Naive B cell (primary cell): ENCODE measurements around the gene DSC1. TPM values are rescaled to one million over a fixed set of nuclear protein-coding genes. Genes with fewer than 3 reads are reported as not detected.

Source experiments
- ATAC-seq, 2 donors: fragments of 150-1000 bp; cut with Tn5 transposase; 2 replicates each; pipeline ENCODE4 v1.10.0; 2021; ENCODE audit warnings: low read depth in 2 of 2, mild to moderate bottlenecking in 2 of 2, moderate library complexity in 2 of 2
- DNase-seq: peaks from one replicate; pipeline ENCODE4 v3.0.0; 2022
- H3K27ac Mint-ChIP-seq, 6 donors: one replicate each; pipeline ENCODE4 v1.8.0; 2020 to 2022; ENCODE audit warnings: mild to moderate bottlenecking in 6 of 6, mixed read lengths in 6 of 6, moderate library complexity in 5 of 6, inconsistent platforms in 2 of 6
- H3K27me3 Mint-ChIP-seq, 3 donors: one replicate each; pipeline ENCODE4 v1.8.0; 2021 to 2022; ENCODE audit warnings: mixed read lengths in 3 of 3, mild to moderate bottlenecking in 1 of 3
- H3K36me3 Mint-ChIP-seq, 2 donors: one replicate each; pipeline ENCODE4 v1.8.0; 2020 to 2022; ENCODE audit warnings: mixed read lengths in 2 of 2, inconsistent platforms in 1 of 2, mild to moderate bottlenecking in 1 of 2
- H3K4me1 Mint-ChIP-seq, 3 donors: one replicate each; pipeline ENCODE4 v1.8.0; 2020 to 2022; ENCODE audit warnings: mixed read lengths in 3 of 3, inconsistent platforms in 1 of 3, mild to moderate bottlenecking in 1 of 3, moderate library complexity in 1 of 3
- H3K4me3 Mint-ChIP-seq, 8 donors: one replicate each; pipeline ENCODE4 v1.8.0; 2020 to 2022; ENCODE audit warnings: mild to moderate bottlenecking in 8 of 8, mixed read lengths in 8 of 8, moderate library complexity in 8 of 8, inconsistent platforms in 2 of 8
- H3K9me3 Mint-ChIP-seq, 7 donors: one replicate each; pipeline ENCODE4 v1.8.0; 2020 to 2022; ENCODE audit warnings: mixed read lengths in 7 of 7, mild to moderate bottlenecking in 5 of 7, inconsistent platforms in 2 of 7, moderate library complexity in 1 of 7
- polyA plus RNA-seq, 6 donors: library from polyadenylated mRNA; unstranded; fragments of 300-500 nt; fragmentation: Illumina TruSeq; gene quantifications; one replicate each; pipeline ENCODE4 v1.2.3, GENCODE V29; 2021; ENCODE audit warnings: low read depth in 6 of 6

DSC1 gene, protein sequence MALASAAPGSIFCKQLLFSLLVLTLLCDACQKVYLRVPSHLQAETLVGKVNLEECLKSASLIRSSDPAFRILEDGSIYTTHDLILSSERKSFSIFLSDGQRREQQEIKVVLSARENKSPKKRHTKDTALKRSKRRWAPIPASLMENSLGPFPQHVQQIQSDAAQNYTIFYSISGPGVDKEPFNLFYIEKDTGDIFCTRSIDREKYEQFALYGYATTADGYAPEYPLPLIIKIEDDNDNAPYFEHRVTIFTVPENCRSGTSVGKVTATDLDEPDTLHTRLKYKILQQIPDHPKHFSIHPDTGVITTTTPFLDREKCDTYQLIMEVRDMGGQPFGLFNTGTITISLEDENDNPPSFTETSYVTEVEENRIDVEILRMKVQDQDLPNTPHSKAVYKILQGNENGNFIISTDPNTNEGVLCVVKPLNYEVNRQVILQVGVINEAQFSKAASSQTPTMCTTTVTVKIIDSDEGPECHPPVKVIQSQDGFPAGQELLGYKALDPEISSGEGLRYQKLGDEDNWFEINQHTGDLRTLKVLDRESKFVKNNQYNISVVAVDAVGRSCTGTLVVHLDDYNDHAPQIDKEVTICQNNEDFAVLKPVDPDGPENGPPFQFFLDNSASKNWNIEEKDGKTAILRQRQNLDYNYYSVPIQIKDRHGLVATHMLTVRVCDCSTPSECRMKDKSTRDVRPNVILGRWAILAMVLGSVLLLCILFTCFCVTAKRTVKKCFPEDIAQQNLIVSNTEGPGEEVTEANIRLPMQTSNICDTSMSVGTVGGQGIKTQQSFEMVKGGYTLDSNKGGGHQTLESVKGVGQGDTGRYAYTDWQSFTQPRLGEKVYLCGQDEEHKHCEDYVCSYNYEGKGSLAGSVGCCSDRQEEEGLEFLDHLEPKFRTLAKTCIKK
- polyA plus RNA-seq, result not detected

DNA sequence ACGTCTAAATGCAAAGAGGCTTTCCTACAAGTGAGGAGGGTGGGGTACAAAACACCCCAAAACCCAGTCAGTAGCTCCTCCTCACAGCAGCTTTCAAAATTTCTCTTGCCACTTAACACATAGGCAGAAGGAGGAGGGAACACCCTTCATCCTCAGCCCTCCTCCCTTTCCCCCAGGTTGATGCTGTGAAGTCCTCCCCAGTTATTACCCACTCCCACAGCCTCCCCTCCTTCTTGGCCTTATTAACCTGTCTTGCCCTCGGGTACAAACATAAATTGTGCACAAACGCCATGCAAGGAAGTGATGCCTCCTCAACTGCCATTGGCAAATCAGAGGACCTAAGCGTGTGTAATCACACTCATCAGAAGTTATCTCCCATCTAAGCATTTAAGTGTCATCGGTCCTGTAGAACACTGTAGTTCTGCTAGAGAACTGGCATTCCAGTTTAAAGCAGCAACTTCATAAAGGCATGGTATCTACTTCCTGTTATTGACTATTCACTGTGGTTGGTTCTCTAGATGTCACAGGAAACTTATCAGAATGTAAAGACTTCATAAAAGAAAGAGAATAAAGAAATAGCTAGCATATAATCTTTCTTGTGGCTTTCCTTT lies at the start of gene DSC1:
Gene DSC1, minus strand, starts transcription at position 32 of the 611 bp plus-strand sequence. CDS start 262 bp downstream, outside the sequence.
- DNase-seq (no peak), ATAC-seq (no peak)
- Mint-ChIP-seq H3K4me3 (peak within 1 kb of the TSS in 1 of 8 donors; percentile 54), H3K36me3 (no peaks in the 10 kb centered on the region), H3K27ac (no peak within 1 kb of the TSS), H3K9me3 (peaks cover 0 to 1% (median 0%) of the 10 kb centered on the region in 7 donors), H3K27me3 (no peaks in the 10 kb centered on the region), H3K4me1 (no peaks in the 10 kb centered on the region)

DNA sequence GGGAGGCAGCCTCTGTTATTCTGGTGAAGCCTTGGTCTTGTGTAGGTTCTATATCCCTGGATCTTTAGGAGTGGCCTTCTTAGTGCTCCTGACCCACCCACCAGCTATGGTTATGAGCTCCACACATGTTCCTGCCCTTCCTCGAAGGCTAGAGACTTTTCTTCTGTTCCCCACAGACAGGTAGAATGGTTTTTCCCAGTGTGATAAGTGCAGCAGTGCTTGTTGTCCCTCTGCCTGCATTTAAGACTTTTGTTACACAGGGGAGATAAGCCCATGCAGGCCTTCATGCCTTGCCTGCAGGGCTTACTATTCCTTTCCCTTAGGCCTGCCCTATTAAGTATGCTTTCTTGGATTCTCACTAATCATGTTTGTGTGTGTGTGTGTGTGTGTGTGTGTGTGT lies 48.4 kb upstream of the DSC1 start:
- no peak for DNase-seq
- ATAC-seq, result no peak
- Mint-ChIP-seq H3K4me1 (peaks cover 0 to 8% (median 7%) of the 10 kb centered on the region in 3 donors), H3K36me3 (no peaks in the 10 kb centered on the region), H3K4me3 (no peak overlapping the region), H3K9me3 (peaks cover 0 to 9% (median 2%) of the 10 kb centered on the region in 7 donors), H3K27me3 (peaks cover 0 to 5% (median 4%) of the 10 kb centered on the region in 3 donors), H3K27ac (no peak overlapping the region)

DNA sequence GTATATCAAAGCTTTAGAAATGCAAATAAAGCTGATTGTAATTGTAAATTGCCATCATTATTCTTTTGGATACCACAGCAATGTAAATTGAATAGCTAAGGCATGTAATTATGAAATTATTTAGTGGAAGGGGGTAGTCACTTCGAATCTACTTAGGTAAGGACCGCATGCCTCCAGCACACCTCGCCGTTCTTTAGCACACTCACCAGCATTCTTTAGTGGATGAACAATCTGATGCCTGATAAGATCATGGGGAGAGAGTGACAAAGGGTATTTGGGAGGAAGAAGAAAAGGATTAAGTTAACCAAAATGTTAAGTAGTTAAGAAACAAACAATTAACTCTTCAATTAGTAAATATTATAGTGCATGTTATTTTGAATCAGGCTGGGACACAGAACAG lies 46.4 kb upstream of the DSC1 start:
- Mint-ChIP-seq H3K27me3 (peaks cover 0 to 5% (median 4%) of the 10 kb centered on the region in 3 donors), H3K36me3 (no peaks in the 10 kb centered on the region), H3K4me3 (no peak overlapping the region), H3K9me3 (peaks cover 0 to 5% (median 0%) of the 10 kb centered on the region in 7 donors), H3K4me1 (peaks cover 0 to 8% (median 7%) of the 10 kb centered on the region in 3 donors), H3K27ac (no peak overlapping the region)
- DNase-seq (no peak), ATAC-seq (no peak)

DNA sequence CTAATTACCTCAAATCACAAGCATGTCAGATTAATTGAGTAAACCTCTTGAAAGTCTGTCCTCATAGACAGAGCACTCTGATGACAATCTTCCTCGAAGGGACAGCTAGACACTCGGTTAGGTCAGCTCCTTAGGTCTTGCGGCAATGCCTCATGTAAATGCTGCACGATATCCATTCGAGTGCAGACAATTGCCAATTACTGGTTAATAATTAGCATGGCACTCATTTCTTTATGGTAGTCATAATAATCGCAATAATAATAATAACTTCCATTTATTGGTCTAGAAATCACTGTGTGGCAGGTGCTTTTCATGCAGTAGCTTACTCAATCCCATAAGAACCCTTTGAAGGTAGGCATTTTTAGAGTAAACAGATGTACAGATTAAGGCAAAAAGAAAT lies 44.7 kb upstream of the DSC1 start:
- Mint-ChIP-seq H3K36me3 (no peaks in the 10 kb centered on the region), H3K27ac (peak overlapping the region in 1 of 6 donors; percentile 2), H3K27me3 (peaks cover 0 to 5% (median 4%) of the 10 kb centered on the region in 3 donors), H3K9me3 (peaks cover 0 to 5% (median 0%) of the 10 kb centered on the region in 7 donors), H3K4me3 (no peak overlapping the region), H3K4me1 (peaks cover 0 to 8% (median 7%) of the 10 kb centered on the region in 3 donors)
- no peak for DNase-seq
- no peak for ATAC-seq

DNA sequence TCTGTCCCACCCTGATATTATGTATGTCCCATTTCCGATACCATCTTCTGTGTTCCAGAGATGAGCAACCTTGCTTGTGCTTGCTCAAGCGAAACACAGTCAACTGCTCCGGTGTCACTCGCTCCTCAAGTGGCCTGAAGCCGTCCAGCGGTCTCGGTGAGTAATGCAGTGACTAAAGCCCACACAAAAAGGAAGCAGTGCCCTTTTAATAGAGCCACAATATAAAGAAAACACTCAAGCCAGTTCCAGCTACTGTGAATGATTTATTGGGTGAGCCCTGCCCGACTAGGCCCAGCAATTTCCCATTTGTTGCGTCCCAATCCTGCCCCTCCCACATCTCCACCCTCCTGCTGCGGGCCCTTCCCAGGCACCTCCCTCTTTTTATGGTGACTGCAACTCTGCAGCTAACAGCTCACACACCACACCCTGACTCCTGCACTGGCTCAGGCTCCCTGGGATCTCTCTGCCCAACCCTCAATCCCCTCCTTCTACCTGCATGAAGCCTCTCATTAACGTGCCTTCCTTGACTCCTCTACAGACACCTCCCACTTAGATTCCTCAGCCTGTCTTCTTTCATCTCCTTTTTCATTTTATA lies 44.2 kb upstream of the DSC1 start:
- H3K36me3 Mint-ChIP-seq, result no peaks in the 10 kb centered on the region
- peaks cover 0 to 5% (median 4%) of the 10 kb centered on the region in 3 donors for H3K27me3 Mint-ChIP-seq
- peak overlapping the region in 1 of 6 donors; percentile 2 for H3K27ac Mint-ChIP-seq
- H3K9me3 Mint-ChIP-seq, result peaks cover 0 to 5% (median 0%) of the 10 kb centered on the region in 7 donors
- no peak for DNase-seq
- H3K4me1 Mint-ChIP-seq, result peaks cover 0 to 8% (median 7%) of the 10 kb centered on the region in 3 donors
- no peak for ATAC-seq
- no peak overlapping the region for H3K4me3 Mint-ChIP-seq

DNA sequence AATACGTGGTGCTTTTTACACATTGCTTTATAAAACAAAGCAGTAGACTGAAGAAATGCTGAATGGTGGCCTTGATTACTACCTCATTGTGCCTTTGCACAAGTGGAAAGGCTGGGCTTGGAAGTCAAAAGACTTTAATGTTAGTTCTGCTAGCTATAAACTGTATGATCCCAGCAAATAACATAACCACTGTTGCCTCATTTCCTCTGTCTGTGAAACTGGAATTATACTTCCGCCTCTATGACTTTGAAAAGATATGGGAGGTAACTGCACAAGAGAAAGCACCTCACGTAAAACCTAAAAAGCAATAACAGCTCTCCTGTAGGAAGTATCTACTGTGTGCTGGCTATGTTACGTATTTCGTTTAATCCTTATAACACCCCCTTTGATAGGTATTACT lies 43.4 kb upstream of the DSC1 start:
- ATAC-seq (no peak), DNase-seq (no peak)
- H3K36me3 Mint-ChIP-seq, result no peaks in the 10 kb centered on the region
- H3K9me3 Mint-ChIP-seq, result peaks cover 0 to 5% (median 0%) of the 10 kb centered on the region in 7 donors
- H3K4me1 Mint-ChIP-seq, result peaks cover 0 to 8% (median 7%) of the 10 kb centered on the region in 3 donors
- H3K27ac Mint-ChIP-seq, result no peak overlapping the region
- H3K27me3 Mint-ChIP-seq, result peaks cover 0 to 5% (median 4%) of the 10 kb centered on the region in 3 donors
- H3K4me3 Mint-ChIP-seq, result no peak overlapping the region

DNA sequence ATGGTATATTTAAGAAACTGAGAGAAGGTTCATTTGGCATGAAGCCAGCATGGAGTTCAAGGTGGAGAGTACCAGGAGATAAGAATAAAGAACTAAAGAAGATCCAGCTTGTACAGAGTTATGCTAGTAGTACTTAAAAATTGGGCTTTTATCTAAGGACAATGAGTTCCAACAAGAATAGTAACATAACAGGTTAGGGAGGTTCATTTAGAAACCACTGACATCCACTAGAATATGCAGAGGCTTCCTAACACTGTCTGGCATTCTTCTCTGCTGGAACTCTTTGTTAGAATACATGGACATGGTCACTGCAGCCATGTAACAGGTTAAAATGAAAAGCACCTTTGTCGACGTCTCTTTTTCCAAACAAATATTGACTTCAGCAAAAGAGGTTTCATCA lies 42.6 kb upstream of the DSC1 start:
- Mint-ChIP-seq H3K36me3 (no peaks in the 10 kb centered on the region), H3K27ac (no peak overlapping the region), H3K4me3 (peak overlapping the region in 1 of 8 donors; percentile 49), H3K9me3 (peaks cover 0 to 5% (median 0%) of the 10 kb centered on the region in 7 donors), H3K27me3 (peaks cover 0 to 5% (median 4%) of the 10 kb centered on the region in 3 donors), H3K4me1 (peaks cover 0 to 8% (median 7%) of the 10 kb centered on the region in 3 donors)
- no peak for DNase-seq
- no peak for ATAC-seq

DNA sequence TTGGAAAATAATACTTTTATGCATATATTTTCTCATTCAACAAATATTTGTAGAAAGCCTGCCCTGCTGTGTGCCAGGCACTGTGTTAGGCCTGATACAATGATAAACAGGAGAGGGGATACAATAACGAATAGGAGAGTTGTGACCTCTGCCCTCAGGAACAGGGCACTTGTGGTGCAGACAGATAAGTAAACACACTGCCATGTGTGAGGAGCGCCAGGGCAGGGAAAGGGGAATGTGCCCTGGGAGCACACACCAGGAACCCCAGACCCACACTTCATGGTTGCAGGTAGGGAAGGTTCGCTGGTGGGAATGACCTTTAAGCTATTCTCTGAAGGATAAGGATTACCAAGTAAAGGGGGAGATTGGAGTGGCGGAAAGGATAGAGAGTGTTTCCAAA lies 42.2 kb upstream of the DSC1 start:
- H3K27ac Mint-ChIP-seq, result no peak overlapping the region
- H3K4me3 Mint-ChIP-seq, result peak overlapping the region in 1 of 8 donors; percentile 49
- H3K27me3 Mint-ChIP-seq, result peaks cover 0 to 5% (median 4%) of the 10 kb centered on the region in 3 donors
- H3K4me1 Mint-ChIP-seq, result peaks cover 0 to 8% (median 7%) of the 10 kb centered on the region in 3 donors
- ATAC-seq (no peak), DNase-seq (no peak)
- H3K9me3 Mint-ChIP-seq, result peaks cover 0 to 5% (median 0%) of the 10 kb centered on the region in 7 donors
- no peaks in the 10 kb centered on the region for H3K36me3 Mint-ChIP-seq

DNA sequence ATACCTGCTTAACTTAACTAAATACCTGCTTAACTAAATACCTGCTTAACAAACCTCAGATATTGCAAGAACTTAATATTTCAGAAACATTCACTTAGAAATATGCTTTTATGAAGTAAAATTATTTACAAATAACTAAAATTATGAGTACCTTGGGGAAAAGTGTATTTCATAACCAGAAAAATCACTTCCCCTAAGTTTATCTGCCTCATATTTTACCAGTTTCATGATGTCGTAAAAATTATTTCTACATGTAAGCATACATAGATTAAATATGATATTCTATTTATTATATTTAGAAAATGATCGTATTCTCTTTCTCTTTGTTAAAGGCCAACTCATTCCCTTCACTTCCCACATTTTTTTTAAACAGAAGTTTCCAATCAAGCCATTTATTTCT lies 41.5 kb upstream of the DSC1 start:
- H3K4me3 Mint-ChIP-seq, result no peak overlapping the region
- no peaks in the 10 kb centered on the region for H3K36me3 Mint-ChIP-seq
- no peak overlapping the region for H3K27ac Mint-ChIP-seq
- ATAC-seq (no peak), DNase-seq (no peak)
- peaks cover 0 to 8% (median 7%) of the 10 kb centered on the region in 3 donors for H3K4me1 Mint-ChIP-seq
- H3K27me3 Mint-ChIP-seq, result peaks cover 0 to 5% (median 4%) of the 10 kb centered on the region in 3 donors
- peaks cover 0 to 3% (median 0%) of the 10 kb centered on the region in 7 donors for H3K9me3 Mint-ChIP-seq

DNA sequence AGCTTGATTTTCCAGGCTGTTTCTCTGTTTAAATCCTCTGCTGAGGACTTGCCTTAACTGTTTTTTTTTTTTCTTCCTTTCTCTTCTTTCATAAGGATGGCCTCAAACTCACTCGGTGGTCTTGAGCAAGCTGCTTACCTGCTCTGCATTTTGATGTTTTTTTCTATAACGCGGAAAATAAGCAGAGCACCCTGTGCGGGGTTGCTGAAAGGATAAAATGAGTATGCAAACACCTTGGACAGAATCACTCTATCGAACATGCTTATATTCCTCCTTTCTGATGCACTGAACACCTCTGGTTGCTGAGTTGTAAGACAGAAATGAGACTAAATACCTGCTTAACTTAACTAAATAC lies 41.1 kb upstream of the DSC1 start:
- Mint-ChIP-seq H3K4me1 (peaks cover 0 to 8% (median 7%) of the 10 kb centered on the region in 3 donors), H3K27ac (no peak overlapping the region), H3K9me3 (peaks cover 0 to 3% (median 0%) of the 10 kb centered on the region in 7 donors), H3K36me3 (no peaks in the 10 kb centered on the region), H3K27me3 (peaks cover 0 to 5% (median 4%) of the 10 kb centered on the region in 3 donors), H3K4me3 (no peak overlapping the region)
- ATAC-seq (no peak), DNase-seq (no peak)

DNA sequence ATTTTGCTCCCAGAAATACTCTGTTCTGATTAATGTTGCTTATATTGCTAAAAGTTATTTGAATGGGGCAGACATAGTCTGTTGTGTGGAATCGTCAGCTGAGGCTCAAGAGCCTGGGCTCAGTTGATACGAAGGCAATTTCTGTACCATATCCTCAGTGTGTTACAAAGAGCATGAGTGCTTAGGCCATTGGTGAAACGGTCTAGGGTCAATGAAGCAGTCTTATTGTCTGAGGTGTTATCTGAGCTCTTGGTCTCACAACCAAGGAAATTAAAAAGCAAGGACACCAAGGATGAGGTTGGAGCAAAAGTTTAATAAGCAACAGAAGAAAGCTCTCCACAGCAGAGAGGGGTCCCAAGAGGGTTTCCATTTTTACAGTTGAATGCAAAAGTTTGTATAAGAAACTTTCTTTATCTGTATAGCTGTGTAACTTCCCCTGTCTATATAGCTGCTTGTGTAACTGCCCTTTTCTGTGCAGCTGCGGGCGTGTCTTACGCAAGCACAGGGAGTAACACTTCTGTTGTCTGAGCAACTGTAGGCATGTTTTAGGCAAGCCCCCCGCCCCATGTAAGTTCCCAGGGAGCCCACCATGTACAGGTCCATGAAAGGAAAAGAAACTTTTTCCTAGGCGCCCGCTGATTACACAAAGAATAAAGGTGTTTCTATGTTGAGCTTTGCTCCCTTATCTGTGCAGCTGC lies 40.6 kb upstream of the DSC1 start:
- DNase-seq (no peak), ATAC-seq (no peak)
- no peak overlapping the region for H3K4me3 Mint-ChIP-seq

DNA sequence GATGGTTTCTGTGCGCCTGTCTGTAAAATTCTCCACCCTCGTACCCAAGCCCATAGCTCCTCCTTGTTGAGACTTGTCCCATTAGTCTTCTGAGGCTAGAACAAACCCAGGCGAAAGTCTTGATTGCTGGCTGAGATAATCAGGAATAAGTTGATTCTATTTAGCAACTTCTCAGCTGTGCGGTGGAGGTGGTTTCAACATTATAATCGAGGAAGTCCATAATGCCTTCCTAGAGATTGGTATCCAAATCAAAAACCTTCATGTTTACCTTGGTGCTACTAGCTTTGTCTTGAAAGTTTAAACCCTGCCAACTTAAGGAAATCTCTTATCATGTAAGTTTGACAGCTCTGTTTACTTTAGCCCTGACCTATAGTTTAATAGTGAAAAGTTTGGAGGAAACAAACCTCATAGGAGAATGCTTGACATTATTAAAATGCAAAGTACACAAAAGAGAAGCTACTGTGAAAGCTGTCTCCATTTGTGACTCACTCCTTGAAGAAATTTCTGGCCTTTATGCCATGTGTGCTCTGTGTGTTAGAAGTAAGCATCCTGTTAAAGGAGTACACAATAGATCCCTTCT lies 36.6 kb upstream of the DSC1 start:
- Mint-ChIP-seq H3K36me3 (no peaks in the 10 kb centered on the region), H3K27me3 (no peaks in the 10 kb centered on the region), H3K4me1 (no peaks in the 10 kb centered on the region), H3K9me3 (peaks cover 0 to 3% (median 0%) of the 10 kb centered on the region in 7 donors), H3K4me3 (no peak overlapping the region), H3K27ac (no peak overlapping the region)
- DNase-seq, result no peak
- no peak for ATAC-seq

More for the DNA sequence above, 40.6 kb upstream of the DSC1 start:
- H3K4me1 Mint-ChIP-seq, result peaks cover 0 to 8% (median 7%) of the 10 kb centered on the region in 3 donors
- peaks cover 0 to 3% (median 0%) of the 10 kb centered on the region in 7 donors for H3K9me3 Mint-ChIP-seq
- no peak overlapping the region for H3K27ac Mint-ChIP-seq
- no peaks in the 10 kb centered on the region for H3K36me3 Mint-ChIP-seq
- H3K27me3 Mint-ChIP-seq, result peaks cover 0 to 5% (median 4%) of the 10 kb centered on the region in 3 donors
